ENCODE measurements around the gene RUNX2.

RUNX2 gene

DNA sequence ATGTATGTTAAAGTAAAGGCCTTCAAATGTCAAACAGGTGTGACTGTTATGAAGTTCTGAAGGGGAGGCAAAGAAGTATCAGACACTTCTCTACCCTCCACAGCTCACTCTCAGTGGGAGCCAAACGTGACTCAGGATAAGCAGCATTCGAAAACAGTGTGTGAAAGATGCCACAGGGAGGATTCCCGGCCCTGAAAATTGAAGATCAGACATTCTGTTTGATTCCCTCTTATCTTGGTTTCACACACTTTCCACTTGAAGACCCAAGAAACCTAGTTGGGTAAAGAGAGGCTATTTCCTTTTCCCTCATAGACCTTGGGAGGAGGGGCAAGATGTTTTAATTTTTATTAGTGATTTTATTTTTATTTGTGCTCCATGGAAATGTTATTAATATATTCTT is 213.8 kb downstream of the RUNX2 start:
- Histone ChIP-seq H3K36me3 (ENCODE audit: insufficient read depth, low read length) (no peaks in the 10 kb centered on the region), H2AFZ (ENCODE audit: low read length) (no peak overlapping the region), H3K27me3 (ENCODE audit: insufficient read depth, low read length) (no peaks in the 10 kb centered on the region), H3K4me3 (ENCODE audit: low read depth, low read length, poor library complexity, severe bottlenecking) (no peak overlapping the region), H3K79me2 (ENCODE audit: insufficient read depth, low read length) (no peaks in the 10 kb centered on the region), H3K4me1 (ENCODE audit: insufficient read depth, low read length, severe bottlenecking) (no peaks in the 10 kb centered on the region), H4K20me1 (ENCODE audit: insufficient read depth, low read length) (no peaks in the 10 kb centered on the region), H3F3A (ENCODE audit: insufficient read depth, low read length) (no peaks in the 10 kb centered on the region), H3K9me2 (ENCODE audit: low read depth, low read length) (no peaks in the 10 kb centered on the region), H3K9ac (ENCODE audit: low read length) (no peak overlapping the region), H3K27ac (ENCODE audit: low read depth, low read length, poor library complexity, severe bottlenecking) (no peak overlapping the region), H3K4me2 (ENCODE audit: low read length) (no peak overlapping the region), H3K9me3 (ENCODE audit: low read length) (no peaks in the 10 kb centered on the region)
- TF ChIP-seq, protein P1, sequence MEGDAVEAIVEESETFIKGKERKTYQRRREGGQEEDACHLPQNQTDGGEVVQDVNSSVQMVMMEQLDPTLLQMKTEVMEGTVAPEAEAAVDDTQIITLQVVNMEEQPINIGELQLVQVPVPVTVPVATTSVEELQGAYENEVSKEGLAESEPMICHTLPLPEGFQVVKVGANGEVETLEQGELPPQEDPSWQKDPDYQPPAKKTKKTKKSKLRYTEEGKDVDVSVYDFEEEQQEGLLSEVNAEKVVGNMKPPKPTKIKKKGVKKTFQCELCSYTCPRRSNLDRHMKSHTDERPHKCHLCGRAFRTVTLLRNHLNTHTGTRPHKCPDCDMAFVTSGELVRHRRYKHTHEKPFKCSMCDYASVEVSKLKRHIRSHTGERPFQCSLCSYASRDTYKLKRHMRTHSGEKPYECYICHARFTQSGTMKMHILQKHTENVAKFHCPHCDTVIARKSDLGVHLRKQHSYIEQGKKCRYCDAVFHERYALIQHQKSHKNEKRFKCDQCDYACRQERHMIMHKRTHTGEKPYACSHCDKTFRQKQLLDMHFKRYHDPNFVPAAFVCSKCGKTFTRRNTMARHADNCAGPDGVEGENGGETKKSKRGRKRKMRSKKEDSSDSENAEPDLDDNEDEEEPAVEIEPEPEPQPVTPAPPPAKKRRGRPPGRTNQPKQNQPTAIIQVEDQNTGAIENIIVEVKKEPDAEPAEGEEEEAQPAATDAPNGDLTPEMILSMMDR (IDR thresholded peaks at IDR 0.05; ENCODE audit: low read length): no peak
- no peak for TF ChIP-seq EZH2 (IDR thresholded peaks at IDR 0.05; ENCODE audit: borderline replicate concordance, low read length)

DNA sequence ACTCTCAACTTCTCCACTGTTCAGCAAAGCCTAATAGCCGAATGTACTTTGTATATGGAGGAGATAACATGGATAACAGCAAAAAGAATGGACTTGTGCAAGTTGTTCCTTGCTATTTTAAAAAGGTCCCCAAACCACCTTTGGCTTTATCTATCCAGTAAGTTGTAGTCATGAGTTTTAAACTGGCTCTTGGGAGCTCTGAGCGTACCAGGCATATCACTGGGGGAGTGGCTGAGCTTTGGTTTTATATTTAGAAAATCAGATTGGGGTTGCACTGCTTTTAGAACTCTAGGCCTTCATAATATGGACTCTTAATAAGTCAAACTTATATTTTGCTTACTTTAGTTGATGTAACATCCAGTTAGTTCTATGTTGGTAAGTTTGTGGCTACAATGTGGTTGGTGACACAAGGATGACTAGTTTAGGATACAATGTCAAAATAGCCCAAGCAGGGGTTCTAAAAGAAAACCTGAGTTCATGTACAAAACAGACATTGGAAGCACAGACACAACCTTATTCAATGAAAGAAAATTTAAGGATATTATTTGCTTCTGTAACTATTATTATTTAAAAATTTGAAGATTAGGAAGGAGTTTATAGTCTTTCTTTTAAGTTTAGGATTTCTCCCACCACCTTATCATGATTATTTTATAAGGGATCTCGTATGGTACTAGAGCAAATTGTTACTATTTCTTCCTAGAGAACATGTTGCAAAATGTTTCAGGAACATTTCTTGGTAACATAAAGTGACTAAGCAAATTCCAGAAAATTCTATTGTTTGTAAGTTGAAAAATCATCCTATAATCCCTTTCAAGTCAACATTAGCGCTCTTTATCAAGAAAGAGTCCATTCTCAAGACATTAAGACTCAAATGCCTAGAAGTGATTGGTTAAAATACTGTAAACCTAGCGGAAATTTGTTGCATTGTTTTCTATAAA is 215.4 kb downstream of the RUNX2 start:
- no peak overlapping the region for H3K4me2 ChIP-seq (ENCODE audit: low read length)
- H3K36me3 ChIP-seq (ENCODE audit: insufficient read depth, low read length): no peaks in the 10 kb centered on the region
- no peaks in the 10 kb centered on the region for H3K27me3 ChIP-seq (ENCODE audit: insufficient read depth, low read length)
- H2AFZ ChIP-seq (ENCODE audit: low read length): no peak overlapping the region
- no peak for TF ChIP-seq EZH2 (IDR thresholded peaks at IDR 0.05; ENCODE audit: borderline replicate concordance, low read length)
- TF ChIP-seq, protein P1 (IDR thresholded peaks at IDR 0.05; ENCODE audit: low read length): no peak
- no peaks in the 10 kb centered on the region for H3K4me1 ChIP-seq (ENCODE audit: insufficient read depth, low read length, severe bottlenecking)
- no peaks in the 10 kb centered on the region for H3F3A ChIP-seq (ENCODE audit: insufficient read depth, low read length)
- no peak overlapping the region for H3K9ac ChIP-seq (ENCODE audit: low read length)
- no peak overlapping the region for H3K4me3 ChIP-seq (ENCODE audit: low read depth, low read length, poor library complexity, severe bottlenecking)
- H3K9me2 ChIP-seq (ENCODE audit: low read depth, low read length): no peaks in the 10 kb centered on the region
- no peaks in the 10 kb centered on the region for H3K79me2 ChIP-seq (ENCODE audit: insufficient read depth, low read length)
- no peaks in the 10 kb centered on the region for H3K9me3 ChIP-seq (ENCODE audit: low read length)
- H4K20me1 ChIP-seq (ENCODE audit: insufficient read depth, low read length): no peaks in the 10 kb centered on the region
- no peak overlapping the region for H3K27ac ChIP-seq (ENCODE audit: low read depth, low read length, poor library complexity, severe bottlenecking)

DNA sequence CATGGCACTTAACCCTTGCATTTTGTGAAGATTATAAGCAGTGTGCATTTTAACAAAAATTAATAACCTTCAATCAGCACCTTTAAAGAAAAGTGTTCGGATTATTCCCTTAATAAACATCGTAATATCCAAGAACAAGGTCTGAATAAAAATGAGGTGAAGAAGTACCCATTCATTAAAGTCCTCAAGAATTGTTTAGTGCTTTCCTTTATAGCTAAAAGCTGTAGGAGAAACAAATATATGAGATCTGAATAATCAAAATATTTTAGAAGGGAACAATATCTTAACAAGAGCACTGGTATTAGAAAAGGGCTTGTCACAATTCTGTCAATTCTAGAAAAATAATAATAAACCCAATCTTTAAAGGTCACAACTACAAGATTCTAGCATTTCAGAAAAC is 217.3 kb downstream of the RUNX2 start:
- H3K9me3 ChIP-seq (ENCODE audit: low read length): no peaks in the 10 kb centered on the region
- H3K79me2 ChIP-seq (ENCODE audit: insufficient read depth, low read length): no peaks in the 10 kb centered on the region
- H3K4me2 ChIP-seq (ENCODE audit: low read length): no peak overlapping the region
- no peak overlapping the region for H2AFZ ChIP-seq (ENCODE audit: low read length)
- TF ChIP-seq, protein P1 (IDR thresholded peaks at IDR 0.05; ENCODE audit: low read length): no peak
- TF ChIP-seq EZH2 (IDR thresholded peaks at IDR 0.05; ENCODE audit: borderline replicate concordance, low read length): no peak
- H3K4me1 ChIP-seq (ENCODE audit: insufficient read depth, low read length, severe bottlenecking): no peaks in the 10 kb centered on the region
- H3F3A ChIP-seq (ENCODE audit: insufficient read depth, low read length): no peaks in the 10 kb centered on the region
- H3K9me2 ChIP-seq (ENCODE audit: low read depth, low read length): no peaks in the 10 kb centered on the region
- H3K27ac ChIP-seq (ENCODE audit: low read depth, low read length, poor library complexity, severe bottlenecking): no peak overlapping the region
- H3K27me3 ChIP-seq (ENCODE audit: insufficient read depth, low read length): no peaks in the 10 kb centered on the region
- no peak overlapping the region for H3K9ac ChIP-seq (ENCODE audit: low read length)
- no peaks in the 10 kb centered on the region for H3K36me3 ChIP-seq (ENCODE audit: insufficient read depth, low read length)
- no peaks in the 10 kb centered on the region for H4K20me1 ChIP-seq (ENCODE audit: insufficient read depth, low read length)
- no peak overlapping the region for H3K4me3 ChIP-seq (ENCODE audit: low read depth, low read length, poor library complexity, severe bottlenecking)

All from OCI-LY1 (cell line).